LNCAP (cell line): Measurements from ENCODE around the gene ADO.

Source experiments
- TF ChIP-seq, protein P1 (sequence below): fragments of 450-650 bp; IDR thresholded peaks from 2 replicates; pipeline ENCODE4 v1.5.1; 2017; ENCODE audit warnings: mild to moderate bottlenecking

The ADO gene

DNA sequence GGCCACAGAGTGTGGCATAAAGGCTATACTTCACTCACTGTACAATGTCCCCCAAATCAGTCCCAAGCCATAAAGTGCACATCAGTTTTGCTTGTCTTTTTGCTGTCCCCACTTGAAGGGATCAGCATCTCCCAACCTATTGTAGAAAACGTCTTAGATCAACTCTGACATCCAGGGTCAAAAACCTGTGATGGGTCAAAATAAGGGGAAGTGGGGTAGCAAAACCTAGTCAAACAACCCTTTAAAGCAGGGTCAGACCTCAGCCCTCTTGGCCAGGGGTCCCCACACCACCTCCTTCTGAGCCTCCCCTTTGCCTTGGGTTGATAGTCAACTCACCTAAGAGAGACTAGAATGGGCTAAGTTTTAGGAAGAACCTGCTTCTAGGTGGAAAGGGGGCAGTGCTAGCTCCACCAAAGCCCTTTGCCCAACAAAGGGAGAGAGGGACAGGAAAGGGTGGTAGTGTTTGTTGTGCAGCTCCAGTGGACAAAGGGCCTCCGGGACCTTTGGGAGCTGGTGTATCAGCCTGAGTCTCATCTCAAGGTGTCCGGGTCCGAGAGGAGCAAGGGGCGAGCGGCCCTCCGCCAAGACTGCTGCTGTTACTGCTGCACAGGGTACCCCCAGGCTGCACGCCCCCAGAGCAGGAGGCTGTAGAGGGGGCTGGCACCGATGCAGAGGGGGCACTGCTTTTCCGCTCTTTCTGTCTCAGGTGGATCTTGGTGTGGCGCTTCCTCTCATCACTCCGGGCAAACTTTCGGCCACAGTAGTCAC, 8.3 kb downstream of the ADO start:
- TF ChIP-seq, protein P1, sequence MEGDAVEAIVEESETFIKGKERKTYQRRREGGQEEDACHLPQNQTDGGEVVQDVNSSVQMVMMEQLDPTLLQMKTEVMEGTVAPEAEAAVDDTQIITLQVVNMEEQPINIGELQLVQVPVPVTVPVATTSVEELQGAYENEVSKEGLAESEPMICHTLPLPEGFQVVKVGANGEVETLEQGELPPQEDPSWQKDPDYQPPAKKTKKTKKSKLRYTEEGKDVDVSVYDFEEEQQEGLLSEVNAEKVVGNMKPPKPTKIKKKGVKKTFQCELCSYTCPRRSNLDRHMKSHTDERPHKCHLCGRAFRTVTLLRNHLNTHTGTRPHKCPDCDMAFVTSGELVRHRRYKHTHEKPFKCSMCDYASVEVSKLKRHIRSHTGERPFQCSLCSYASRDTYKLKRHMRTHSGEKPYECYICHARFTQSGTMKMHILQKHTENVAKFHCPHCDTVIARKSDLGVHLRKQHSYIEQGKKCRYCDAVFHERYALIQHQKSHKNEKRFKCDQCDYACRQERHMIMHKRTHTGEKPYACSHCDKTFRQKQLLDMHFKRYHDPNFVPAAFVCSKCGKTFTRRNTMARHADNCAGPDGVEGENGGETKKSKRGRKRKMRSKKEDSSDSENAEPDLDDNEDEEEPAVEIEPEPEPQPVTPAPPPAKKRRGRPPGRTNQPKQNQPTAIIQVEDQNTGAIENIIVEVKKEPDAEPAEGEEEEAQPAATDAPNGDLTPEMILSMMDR = no peak

DNA sequence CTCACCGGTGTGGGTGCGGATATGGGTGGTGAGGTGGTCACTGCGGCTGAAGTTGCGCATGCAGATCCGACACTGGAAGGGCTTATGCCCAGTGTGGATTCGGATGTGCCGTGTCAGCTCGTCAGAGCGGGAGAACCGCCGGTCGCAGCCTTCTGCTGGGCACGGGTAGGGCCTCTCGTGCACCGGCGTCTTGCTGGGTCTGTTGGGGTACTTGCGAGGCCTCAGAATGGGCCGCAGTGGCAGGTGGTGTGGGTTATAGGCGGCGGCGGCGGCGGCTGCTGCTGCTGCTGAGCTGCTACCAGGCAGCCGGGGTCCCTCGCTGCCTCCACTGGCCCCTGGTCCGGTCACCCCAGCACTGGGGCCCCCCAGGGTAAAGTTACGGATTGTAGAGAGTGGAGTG, 8.9 kb downstream of the ADO start:
- TF ChIP-seq, protein P1 = no peak

DNA sequence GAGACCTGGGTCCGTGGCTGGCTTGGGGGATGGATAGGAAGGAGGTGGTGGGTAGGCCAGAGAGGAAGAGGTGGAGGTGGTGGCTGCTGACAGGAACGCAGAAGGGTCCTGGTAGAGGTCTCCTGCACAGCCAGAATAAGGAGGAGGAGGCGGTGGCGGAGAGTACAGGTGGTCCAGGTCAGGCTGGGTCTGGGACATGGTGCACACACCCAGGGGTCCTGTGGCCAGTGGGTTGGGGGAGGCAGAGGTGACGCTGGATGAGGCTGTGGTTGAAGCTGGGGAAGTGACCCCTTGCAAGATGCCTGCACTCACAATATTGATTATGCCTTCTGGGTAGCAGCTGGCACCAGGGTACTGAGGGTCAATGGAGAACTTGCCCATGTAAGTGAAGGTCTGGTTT, 9.5 kb downstream of the ADO start:
- TF ChIP-seq, protein P1 = no peak

DNA sequence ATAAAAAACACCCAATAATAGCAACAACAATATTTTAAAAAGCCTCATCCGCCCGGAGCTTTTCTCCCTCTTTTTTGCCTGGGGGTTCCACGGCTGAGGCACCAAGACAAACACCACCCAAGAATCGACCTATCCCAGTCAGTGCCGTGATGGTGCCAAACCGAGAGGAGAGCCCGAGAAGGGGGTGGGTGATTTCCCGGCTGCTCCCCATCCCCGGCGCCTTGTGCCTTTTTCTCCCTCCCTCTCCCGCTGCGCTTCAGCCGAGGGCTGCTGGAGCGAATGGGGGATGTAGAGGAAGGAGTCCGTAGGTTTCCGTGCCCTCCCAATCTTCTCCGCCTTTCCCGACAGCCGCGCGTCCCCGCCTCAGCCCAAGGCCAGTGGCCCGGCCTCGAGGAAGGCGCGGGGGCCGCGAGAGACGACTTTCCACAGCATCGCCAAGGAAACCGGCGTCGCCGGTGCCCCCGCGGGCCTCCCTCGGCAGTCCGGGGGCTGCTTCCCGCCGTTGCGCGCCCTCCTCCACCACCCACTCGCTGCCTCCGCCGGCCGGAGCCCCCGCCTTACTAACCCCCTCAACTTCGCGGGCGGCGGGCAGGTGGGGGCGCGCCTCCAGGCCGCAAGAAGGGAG, 10.3 kb downstream of the ADO start:
- TF ChIP-seq, protein P1 = no peak

DNA sequence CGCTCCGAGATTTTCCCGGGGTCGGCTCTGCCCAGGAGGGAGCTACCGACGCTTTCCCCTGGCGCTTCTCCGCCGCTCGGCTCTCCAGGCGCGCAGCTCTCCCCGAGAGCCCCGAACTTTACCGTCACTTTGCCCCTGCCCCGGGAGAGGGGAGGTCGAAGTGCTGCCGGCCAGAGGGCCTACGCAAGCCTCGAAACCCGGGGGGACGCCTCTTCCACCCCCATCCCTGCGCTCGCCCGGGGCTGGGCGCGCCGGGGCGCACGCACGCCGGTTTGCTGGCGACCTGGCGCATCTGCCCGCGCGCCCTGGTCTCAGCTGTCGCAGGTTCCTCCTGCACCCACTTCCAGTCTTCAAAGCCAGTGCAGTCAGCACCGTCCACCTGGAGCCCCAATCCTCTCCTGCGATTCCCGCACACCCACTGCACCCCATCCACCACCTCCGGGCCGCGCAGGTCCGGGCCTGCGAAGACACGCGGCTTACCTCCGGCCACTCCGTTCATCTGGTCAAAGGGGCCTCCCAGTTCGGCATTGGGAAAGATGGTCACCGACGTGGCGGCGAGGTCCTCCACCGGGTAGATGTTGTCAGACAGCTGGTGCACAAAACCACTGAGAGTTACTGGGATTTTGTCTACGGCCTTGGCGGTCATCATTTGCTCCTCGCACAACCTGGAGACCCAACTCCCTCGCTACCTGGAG, 11.0 kb downstream of the ADO start:
- TF ChIP-seq, protein P1 = no peak

DNA sequence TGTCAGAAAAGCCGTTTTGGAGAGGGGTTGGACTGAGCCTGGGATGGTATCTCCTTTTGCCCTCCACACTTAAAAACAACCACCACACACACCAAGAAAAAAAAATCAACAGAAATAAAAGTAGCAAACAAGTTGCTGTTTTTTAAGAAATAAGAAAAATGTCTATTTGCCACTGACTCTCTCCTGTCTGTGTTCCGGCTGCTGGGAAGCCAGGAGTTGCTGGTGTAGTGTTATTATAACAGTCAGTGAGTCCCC, 11.5 kb downstream of the ADO start:
- TF ChIP-seq, protein P1 = no peak

DNA sequence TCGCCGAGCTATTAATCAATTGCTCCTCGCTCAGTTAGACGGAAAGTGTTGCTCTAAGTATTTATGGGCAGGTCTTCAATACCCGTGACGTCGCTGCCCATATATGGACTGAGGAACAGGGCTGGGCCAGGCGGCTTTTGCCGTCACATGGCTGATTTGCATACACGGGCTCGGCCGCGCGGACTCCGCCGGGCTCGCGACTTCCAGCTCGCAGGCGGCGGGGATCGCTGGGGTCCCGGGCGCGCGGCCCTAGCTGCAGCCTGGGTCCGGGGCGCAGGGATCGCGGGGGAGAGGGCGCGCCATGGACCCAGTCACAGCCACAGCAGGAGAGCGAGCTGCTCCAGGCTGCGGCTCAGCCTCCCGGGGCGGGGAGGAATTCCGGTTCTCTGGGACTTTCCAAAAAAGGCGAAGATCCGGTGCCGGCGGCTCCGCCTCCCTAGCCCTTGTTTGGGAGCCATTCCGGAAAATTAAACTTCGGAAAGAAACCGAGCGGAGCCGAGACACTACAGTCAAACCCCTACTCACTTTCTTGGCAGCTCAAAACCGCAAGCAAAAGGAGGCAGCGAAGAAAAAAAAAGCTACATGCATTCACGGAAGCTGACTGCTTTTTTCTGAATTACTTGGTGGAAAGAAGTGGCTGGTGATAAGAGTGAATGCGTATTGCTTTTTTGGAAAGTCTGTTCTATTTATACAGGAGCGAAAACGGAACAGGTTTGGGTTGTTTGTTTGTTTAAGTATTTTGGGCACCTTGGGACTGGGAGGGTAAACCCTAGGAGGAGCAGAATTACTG, 12.0 kb downstream of the ADO start, which contains the start of gene EGR2:
TSS of gene EGR2 (minus strand) at position 36 of the 790 bp plus-strand sequence. CDS start 337 bp downstream, outside the sequence.
- TF ChIP-seq, protein P1 = no peak
